ENCODE results near the gene GOLGB1.

The GOLGB1 gene

GRCh38 chr3:121654493-121655385 is 94.8 kb downstream of the GOLGB1 start:
- H3K4me3 ChIP-seq (ENCODE audit: low read length) = peak overlapping the region; percentile 1; the same call in 1 of the 2 replicates
- DNase-seq (ENCODE audit: low read depth, low spot score) = peak; percentile 51

- no peak for DNase-seq (ENCODE audit: low read depth, low spot score)
- no peak overlapping the region for H3K4me3 ChIP-seq (ENCODE audit: low read length)
These were observed 97.9 kb downstream of the GOLGB1 start for GRCh38 chr3:121651684-121652083.

DNA sequence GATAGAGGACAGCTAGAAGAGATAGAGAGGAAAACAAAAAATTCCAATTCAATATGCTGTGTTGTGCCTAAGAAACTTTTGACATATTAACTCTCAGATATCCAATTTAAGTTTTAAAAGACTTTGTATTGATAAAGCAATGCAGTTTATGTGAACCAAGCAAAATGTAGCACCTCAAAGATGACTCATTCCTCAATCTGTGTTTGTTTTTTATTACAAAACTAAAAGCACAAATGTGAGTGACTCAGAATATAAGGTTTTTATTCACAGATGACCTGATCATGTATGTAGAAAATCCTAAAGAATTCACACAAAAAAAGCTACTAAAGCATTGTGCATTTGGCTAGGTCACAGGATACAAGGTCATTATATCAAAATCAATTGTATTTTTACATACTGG is 99.9 kb downstream of the GOLGB1 start:
- no peak overlapping the region for H3K4me3 ChIP-seq (ENCODE audit: low read length)
- DNase-seq (ENCODE audit: low read depth, low spot score) = no peak

GRCh38 chr3:121648219-121648958 is 101.2 kb downstream of the GOLGB1 start:
- H3K4me3 ChIP-seq (ENCODE audit: low read length) = no peak overlapping the region
- no peak for DNase-seq (ENCODE audit: low read depth, low spot score)

DNA sequence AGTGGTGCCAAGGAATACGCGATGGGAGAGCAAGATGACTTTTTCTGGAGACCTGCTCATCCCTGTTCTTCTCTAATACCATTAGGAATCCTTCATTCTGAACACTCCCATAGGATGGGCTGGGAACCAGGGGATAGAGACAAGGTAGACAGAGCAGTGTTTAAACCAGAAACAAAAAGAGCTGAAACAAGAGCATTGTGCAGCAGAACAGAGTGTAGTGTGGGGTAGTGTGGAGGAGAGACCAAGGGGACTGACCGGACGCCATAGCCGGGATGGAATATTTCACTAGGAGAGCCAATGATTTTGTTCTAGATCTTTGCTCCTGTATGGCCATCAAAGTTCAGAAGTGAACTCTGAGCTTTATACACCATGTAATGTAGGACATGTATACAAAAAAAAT is 104.5 kb downstream of the GOLGB1 start:
- no peak for DNase-seq (ENCODE audit: low read depth, low spot score)
- H3K4me3 ChIP-seq (ENCODE audit: low read length) = no peak overlapping the region

GRCh38 chr3:121642601-121643314 is 106.8 kb downstream of the GOLGB1 start:
- no peak for DNase-seq (ENCODE audit: low read depth, low spot score)
- no peak overlapping the region for H3K4me3 ChIP-seq (ENCODE audit: low read length)

DNA sequence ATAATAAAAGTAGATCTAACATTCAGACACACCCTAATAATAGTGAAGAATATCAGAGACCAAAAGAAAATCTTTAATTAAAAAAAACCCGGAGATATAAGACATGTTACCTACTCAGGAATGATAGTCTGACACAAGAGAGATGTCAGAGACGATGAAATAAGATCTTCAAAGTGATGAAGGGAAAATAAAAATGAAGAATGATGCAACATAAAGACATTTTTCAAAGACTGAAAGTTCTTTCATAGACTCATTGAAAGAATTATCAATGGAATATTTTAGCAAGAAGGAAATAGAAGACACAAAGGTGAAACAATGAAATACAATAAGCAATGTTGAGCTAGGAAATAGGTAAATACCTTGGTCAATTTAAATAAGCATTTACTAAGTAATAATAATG is 108.4 kb downstream of the GOLGB1 start:
- no peak overlapping the region for H3K4me3 ChIP-seq (ENCODE audit: low read length)
- DNase-seq (ENCODE audit: low read depth, low spot score) = no peak

DNA sequence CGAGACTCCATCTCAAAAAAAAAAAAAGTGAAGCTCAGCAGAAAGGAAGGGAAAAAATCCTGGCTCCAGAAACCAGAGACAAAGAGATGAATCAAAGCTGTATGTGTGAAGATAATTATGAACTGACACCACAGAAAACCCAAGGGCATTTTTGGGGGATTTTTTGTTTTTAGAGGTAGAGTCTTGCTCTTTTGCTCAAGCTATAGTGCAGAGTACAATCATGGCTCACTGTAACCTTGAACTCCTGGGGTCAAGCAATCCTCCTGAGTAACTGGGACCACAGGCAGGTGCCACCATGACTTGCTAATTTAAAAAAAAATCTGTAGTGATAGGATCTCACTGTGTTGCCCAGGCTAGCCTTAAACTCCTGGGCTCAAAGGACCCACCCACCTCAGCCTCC is 111.6 kb downstream of the GOLGB1 start:
- no peak overlapping the region for H3K4me3 ChIP-seq (ENCODE audit: low read length)
- DNase-seq (ENCODE audit: low read depth, low spot score) = no peak

- H3K4me3 ChIP-seq (ENCODE audit: low read length) = no peak overlapping the region
- DNase-seq (ENCODE audit: low read depth, low spot score) = no peak
These were observed 119.2 kb downstream of the GOLGB1 start for GRCh38 chr3:121630355-121630754.

GRCh38 chr3:121629601-121630000 is 119.9 kb downstream of the GOLGB1 start:
- DNase-seq (ENCODE audit: low read depth, low spot score) = no peak
- H3K4me3 ChIP-seq (ENCODE audit: low read length) = no peak overlapping the region

DNA sequence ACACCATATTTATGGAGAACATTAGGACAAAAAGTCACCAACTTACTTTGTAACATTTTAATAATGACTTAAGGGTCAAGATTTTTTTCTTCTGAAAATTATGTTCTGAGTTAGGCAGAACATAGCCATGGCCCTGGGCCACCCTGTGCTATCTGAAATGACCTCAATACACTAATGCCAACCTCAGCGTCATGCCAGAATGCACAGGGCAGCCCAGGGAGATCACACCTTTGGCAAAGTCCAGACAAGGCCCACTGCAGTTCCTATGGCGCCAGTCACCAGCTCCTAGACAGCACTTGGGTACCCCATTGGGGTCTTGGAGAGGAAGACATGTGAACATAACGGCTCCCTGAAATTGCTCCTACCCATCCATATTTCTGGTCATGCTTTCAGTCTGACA is 121.9 kb downstream of the GOLGB1 start:
- no peak overlapping the region for H3K4me3 ChIP-seq (ENCODE audit: low read length)

GRCh38 chr3:121627211-121627610 is 122.3 kb downstream of the GOLGB1 start:
- no peak for DNase-seq (ENCODE audit: low read depth, low spot score)
- no peak overlapping the region for H3K4me3 ChIP-seq (ENCODE audit: low read length)

More for the DNA sequence above, 121.9 kb downstream of the GOLGB1 start:
- DNase-seq (ENCODE audit: low read depth, low spot score) = no peak

- no peak for DNase-seq (ENCODE audit: low read depth, low spot score)
- no peak overlapping the region for H3K4me3 ChIP-seq (ENCODE audit: low read length)
These were observed 123.0 kb downstream of the GOLGB1 start for GRCh38 chr3:121626495-121626894.

GRCh38 chr3:121624147-121624899 is 125.2 kb downstream of the GOLGB1 start:
- H3K4me3 ChIP-seq (ENCODE audit: low read length) = no peak overlapping the region
- DNase-seq (ENCODE audit: low read depth, low spot score) = no peak

DNA sequence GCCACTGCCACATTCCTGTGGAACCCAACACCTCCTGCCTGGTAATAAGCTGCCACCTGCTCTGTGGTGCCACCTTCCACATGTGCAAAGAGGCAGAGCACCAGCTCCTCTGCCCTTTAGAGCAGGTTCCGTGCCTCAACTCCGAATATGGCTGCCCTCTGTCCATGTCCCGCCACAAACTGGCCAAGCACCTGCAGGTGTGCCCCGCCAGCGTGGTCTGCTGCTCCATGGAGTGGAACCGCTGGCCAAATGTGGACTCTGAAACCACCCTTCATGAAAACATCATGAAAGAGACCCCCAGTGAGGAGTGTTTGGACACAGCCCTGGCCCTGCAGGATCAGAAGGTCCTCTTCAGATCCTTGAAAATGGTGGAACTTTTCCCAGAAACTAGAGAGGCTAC is 128.1 kb downstream of the GOLGB1 start:
- no peak for DNase-seq (ENCODE audit: low read depth, low spot score)
- no peak overlapping the region for H3K4me3 ChIP-seq (ENCODE audit: low read length)

- no peak for DNase-seq (ENCODE audit: low read depth, low spot score)
- no peak overlapping the region for H3K4me3 ChIP-seq (ENCODE audit: low read length)
These were observed 129.8 kb downstream of the GOLGB1 start for GRCh38 chr3:121619691-121620090.
